T47D (cell line): ENCODE data around the gene PREP.

Source experiments
- DNase-seq, 2 experiments: peaks; one replicate each; pipeline versions ENCODE4 v3.0.0 to v3.0.0-alpha.2; 2011 to 2012; ENCODE audit warnings: low read depth in 1 of 2, low spot score in 1 of 2
- JUND ChIP-seq: IDR thresholded peaks from 2 replicates; pipeline ENCODE4 v1.6.1; 2012; ENCODE audit warnings: low read depth
- in situ Hi-C: cut with HindIII; loops from 2 replicates; pipeline ENCODE4 v1.10.0; 2016; ENCODE audit warnings: low sequenced_read_pairs, low pct_unique_long_range_greater_than_20kb

PREP gene

DNA sequence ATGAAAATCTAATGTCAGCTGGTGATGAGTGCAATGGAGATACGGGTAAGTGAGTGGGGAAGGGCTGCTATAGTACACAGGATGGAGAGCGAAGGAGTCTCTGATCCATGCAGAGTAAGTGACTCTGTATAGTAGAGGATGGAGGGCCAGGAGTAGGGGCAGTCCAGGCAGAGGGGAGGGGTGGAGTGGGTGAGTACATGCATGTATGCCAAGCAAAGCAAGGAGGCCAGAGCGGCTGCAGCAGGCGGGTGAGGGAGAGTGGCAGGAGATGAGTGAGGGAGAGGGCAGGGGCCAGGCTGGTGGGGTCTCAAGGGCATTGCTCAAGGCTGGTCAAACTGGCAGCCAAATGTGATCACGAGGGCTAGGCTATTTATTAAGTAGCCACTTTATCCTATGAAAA, 94.0 kb downstream of the PREP start:
- no peak for TF ChIP-seq JUND
- no peak for DNase-seq
- in situ Hi-C loops = no loop called here

DNA sequence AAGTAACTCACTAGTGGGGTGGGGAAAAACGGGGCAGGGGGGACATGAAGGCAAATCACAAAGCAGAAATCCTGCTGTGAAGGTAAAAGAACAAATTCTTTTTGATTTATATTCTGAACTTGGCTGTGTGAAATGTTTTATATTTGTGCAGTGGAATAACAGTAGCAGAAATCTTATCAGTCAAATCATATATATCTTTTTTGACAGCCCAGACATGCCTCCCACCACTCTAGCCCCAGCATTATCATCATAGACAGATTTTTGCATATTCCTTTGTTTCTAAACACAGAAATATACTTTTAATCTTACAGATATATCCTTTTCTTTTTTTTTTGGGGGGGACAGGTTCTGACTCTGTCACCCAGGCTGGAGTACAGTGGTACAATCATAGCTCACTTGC, 97.4 kb downstream of the PREP start:
- DNase-seq = no peak
- in situ Hi-C loops = no loop called here
- no peak for TF ChIP-seq JUND

DNA sequence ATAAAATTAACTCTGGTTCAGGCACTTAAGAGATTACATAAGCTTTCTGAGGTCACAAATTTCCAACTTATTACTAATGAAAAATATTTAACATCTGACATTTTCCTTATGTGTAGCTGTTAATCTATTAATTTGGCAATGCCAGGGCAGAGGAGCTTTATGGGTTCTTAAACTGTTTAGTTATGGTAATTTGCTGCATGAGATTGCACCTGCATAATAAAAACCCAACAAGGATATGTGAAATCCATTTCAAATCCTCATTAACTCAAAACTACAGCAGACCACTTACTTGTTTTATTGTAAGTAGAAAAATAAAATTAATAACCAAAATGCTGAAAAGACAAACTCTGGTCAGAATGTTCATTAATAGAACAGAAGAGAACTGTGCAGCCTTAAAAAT, 98.1 kb downstream of the PREP start:
- no peak for DNase-seq
- in situ Hi-C loops = no loop called here
- TF ChIP-seq JUND = no peak

DNA sequence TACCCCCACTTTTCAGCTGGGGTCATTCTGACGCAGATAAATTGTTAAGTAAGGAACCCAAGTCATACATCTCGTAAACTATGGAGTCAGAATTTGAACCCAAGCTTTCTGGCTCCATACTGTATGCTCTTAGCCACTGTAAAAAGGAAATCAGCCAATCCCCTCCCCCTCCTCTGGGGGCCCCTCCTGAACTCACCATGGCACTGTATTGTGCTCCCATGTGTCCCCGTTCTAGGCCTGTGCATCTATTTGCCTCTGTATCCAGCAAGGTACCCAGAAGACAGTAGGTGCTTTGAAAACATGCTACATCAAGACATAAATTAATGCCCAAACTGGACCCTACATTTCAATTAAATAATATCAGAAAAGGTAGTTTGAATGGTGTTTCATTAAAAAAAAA, 98.5 kb downstream of the PREP start:
- no peak for TF ChIP-seq JUND
- in situ Hi-C loops = no loop called here

DNA sequence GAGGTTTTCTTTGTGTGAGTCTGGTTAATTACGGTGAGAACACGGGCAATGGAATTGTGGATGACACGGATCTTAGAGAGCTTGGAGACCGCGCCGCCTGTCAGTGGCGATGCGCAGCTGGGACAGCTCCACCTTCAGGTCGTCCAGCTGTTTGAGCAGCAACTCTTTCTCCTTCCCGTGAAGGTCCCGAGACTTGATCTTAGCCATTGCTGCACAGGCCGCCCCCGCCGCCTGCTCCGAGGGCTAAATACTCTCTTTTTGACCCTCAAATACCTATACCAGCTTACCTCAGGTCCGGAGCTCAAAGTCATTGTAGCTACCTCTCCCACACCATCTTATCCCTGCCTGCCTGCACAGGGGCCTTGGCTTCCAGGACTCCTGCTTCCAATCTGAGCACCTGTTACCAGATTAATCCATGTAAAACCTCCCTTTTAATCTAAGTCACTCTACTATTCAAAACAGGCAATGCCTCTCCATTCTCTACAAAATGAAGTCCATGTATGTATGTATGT, 100.2 kb downstream of the PREP start:
- TF ChIP-seq JUND = no peak
- in situ Hi-C loops = no loop called here
- no peak for DNase-seq

More for the DNA sequence above, 98.5 kb downstream of the PREP start:
- no peak for DNase-seq

DNA sequence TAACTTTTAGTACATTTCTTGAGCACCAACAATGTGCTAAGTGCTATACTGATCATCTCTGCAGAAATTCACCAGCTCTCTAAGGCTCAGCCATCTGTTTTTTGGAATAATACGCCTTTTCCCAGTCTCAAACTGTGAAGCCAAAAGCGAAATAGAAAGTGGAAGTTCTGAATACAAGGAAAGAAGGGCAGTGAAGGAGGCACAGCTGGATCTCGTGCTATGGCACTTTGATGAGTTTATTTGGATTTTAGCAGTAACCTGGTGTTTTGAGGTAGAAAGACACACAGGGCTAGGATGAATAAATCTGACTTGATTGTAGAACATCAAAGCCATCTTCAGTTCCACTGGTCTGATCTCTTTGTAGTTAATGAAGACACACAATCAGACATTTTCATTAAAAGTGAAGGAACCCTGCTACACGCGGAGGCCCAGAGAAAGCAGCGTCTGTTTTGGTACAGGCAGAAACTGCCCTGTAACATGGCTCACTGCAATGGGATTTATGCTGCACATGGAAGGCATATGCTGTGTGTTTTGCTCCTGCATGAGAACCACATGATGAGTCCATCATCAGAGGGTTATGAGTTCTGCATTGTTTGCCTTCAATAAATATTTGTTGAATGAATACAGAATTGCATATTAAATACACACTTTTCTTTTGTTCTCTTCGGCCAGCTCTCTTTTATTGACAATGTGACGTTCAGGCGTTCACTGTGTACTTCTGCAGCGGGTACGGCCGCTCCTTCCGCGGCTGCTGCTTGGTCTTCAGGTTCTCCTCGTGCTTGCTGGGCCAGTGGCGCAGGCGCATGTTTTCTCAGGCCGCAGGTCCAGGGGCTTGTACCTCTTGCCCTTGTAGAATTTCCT, 100.9 kb downstream of the PREP start:
- peak in 1 of 2 experiments; percentile 3 for DNase-seq
- in situ Hi-C loops = no loop called here
- no peak for TF ChIP-seq JUND

DNA sequence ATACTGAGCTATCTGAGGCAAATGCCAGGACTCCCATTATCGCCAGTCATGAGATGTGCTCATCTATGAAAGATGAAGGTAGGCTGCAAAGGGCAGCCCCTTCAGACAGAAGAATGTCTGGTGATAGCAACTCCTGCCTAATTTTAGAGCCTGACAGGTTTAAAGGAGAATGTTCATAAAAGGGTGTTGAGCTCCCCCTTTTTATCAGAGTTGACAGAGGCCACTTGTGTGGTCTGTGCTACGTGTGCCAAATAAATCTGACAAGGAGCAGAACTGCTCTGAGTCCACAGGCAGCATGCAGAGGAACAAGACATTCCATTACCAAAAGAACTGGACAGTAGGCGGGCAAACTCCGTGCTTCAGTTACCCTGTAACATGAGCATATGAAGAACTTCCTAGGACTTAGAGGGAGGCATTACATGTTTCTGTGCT, 101.8 kb downstream of the PREP start:
- no peak for DNase-seq
- in situ Hi-C loops = no loop called here
- no peak for TF ChIP-seq JUND

DNA sequence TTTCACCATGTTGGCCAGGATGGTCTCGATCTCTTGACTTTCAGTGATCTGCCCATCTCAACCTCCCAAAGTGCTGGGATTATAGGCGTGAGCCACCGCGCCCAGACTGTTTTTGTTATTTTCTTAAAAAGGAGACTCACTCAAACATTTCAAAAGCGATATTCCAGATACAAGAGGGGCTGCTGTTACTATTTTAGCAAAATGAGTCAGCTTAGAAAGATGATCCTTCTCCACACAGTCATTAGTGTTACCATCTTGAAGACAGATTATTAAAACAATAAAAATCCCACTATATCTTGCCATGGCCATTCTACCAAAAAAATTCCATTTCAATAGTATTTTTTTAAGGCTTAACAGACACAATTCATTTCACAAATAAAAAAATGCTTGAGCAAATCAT, 102.8 kb downstream of the PREP start:
- no peak for DNase-seq
- in situ Hi-C loops = no loop called here
- TF ChIP-seq JUND = no peak

DNA sequence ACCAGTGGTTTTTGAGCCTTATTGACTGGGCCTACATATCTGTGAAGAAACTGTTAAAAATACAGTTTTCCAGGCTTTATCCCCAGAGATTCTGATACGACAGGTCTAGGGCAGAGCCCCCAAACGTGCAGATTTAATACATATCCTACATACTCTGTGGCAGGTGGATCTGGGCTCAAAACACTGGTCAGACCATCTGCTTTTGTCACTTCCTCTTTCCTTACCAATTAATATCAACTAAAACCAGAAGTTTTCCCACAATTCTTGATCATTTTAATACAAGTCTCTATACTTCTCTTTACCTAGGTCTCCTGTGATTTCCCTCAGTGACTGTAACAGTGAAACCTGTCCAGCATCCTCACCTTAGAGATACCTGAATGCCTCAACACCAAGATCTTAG, 108.8 kb downstream of the PREP start:
- TF ChIP-seq JUND = no peak
- no peak for DNase-seq
- in situ Hi-C loops = no loop called here

DNA sequence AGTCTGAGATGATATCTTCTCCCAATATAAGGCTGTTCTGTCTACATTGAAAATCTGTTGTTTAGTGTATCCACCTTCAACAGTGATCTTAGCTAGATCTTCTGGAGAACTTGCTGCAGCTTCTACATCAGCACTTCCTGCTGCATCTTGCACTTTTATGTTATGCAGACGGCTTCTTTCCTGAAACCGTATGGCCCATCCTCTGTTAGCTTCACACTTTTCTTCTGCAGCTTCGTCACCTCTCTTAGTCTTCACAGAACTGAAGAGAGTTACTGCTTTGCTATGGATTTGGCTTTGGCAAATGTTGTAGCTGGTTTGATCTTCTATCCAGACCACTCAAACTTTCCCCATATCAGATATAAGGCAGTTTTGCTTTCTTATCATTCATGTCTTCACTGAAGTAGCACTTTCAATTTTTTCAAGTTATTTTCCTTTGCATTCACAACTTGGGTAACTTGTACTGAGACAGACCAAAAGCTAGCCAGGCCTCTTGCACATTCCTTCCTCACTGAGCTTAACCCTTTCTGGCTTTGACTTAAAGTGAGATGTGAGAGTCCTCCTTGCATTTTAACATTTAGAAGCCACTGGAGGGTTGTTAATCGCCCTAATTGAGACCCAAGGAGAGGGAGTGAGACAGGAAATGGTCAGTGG, 110.1 kb downstream of the PREP start:
- in situ Hi-C loops = no loop called here
- no peak for DNase-seq

DNA sequence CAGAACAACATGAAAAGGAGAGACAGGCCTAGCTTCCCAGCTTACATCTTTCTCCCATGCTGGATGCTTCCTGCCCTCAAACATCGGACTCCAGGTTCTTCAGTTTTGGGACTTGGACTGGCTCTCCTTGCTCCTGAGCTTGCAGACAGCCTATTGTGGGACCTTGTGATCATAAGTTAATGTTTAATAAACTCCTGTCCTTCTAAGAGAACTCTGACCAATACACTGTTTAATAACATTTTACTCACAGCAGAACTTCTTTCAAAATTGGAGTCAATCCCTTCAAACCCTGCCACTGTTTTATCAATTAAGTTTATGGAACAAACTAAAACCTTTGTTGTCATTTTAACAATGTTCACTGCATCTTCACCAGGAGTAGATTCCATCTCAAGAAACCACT, 111.4 kb downstream of the PREP start:
- TF ChIP-seq JUND = no peak
- no peak for DNase-seq
- in situ Hi-C loops = no loop called here

More for the DNA sequence above, 110.1 kb downstream of the PREP start:
- TF ChIP-seq JUND = no peak

DNA sequence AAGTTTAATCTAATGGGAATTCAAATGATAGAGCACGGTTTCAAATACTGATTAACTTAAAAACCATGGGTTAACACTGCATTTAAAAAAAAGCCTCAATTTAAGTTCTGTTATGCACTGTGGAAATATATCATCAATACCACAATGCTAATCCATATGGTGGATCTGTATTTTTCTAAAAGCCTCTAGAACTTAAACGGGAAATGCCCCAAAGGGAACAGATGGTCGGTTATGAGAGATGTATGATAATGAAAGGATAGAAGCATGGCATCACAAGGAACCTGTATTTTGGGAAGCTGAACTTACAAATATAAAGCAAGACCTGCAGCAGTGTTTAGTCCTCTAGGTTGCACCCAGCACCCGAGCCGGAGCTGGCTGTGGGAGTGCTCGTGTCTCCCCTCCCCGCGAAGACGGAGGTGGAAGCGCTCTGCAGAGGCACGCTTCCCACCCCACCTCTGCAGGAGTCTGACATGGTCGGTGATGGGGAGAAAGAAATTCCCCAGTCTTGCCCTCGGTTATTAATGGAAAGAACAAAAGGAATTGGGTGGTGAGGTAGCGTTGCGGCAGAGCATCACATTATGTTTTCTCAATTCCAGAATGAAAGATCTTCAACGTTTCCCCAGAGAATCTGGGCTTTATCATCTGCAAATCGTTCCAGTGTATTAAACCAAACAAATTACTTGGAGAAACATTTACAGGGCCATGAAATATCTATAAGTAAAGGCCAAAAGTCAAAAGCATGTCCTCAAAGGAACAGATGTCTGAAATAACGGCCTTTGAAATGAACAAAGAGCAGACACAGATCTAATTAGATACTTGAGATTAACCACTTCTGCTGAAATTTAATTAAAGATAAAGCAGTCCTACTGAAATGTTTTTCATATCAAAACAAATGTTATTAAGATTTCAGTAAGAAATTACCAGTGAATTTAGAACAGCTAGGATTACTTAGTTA, 120.0 kb downstream of the PREP start:
- DNase-seq = no peak
- in situ Hi-C loops = no loop called here
- TF ChIP-seq JUND = no peak
